ENCODE results near the gene LSM3. TPM values are rescaled to one million over a fixed set of nuclear protein-coding genes. Genes with fewer than 3 reads are reported as not detected.

Gene LSM3
- total RNA-seq, 1 donor from 2014 or later = 9.5 TPM

DNA sequence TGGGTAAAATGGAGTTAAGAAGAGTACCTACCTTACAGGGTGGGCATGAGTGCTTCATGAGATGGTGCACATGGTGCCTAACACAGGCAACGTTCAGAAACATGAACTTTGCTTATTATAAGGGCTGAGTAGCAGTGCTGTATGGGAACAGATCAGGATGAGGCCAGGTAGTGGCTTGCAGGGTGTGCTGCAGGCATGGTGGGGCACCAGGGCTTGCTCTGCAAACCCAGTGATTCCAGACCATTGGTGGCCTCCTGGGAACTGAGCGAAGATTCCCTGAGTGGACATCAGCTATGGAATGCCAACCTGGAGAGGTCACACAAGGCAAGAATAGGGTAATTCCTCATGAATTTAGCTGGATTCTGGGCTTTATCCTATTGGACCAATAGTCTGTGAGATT is 37.9 kb upstream of the LSM3 start:
- no peaks in the 10 kb centered on the region for H3K79me2 ChIP-seq (ENCODE audit: insufficient read depth, low read length)
- no peaks in the 10 kb centered on the region for H3K27me3 Mint-ChIP-seq (ENCODE audit: low read depth, unreplicated experiment)
- FAIRE-seq (no peak), DNase-seq (ENCODE audit: low read depth) (no peak)
- TF ChIP-seq EZH2 (IDR thresholded peaks at IDR 0.05; ENCODE audit: insufficient read depth, low read length) (no peak), CTCF (IDR thresholded peaks at IDR 0.05; ENCODE audit: insufficient read depth, low read depth, low read length) (no peak)
- H3K9me3 ChIP-seq (ENCODE audit: insufficient read depth, low read depth, low read length) = no peaks in the 10 kb centered on the region
- H3K4me3 Mint-ChIP-seq (ENCODE audit: unreplicated experiment) = no peak overlapping the region
- peaks cover 35% of the 10 kb centered on the region for H3K4me1 Mint-ChIP-seq (ENCODE audit: low read depth, unreplicated experiment)
- peak overlapping the region; percentile 66 for H3K27ac Mint-ChIP-seq (ENCODE audit: unreplicated experiment)
- H3K9me3 Mint-ChIP-seq (ENCODE audit: unreplicated experiment) = no peaks in the 10 kb centered on the region
- peaks cover 22% of the 10 kb centered on the region for H3K36me3 ChIP-seq (ENCODE audit: insufficient read depth, low read length)
- no peak overlapping the region for H3K9ac ChIP-seq (ENCODE audit: low read length)
- no peak overlapping the region for H2AFZ ChIP-seq (ENCODE audit: low read depth, low read length)
- no peak overlapping the region for H3K4me2 ChIP-seq (ENCODE audit: low read length)
- H3K27ac ChIP-seq (ENCODE audit: low read depth, low read length) = no peak overlapping the region
- H3K4me3 ChIP-seq (ENCODE audit: insufficient read depth, low read depth, low read length) = no peak overlapping the region
- H3K27me3 ChIP-seq (ENCODE audit: insufficient read depth, low read length) = no peaks in the 10 kb centered on the region
- H3K36me3 Mint-ChIP-seq (ENCODE audit: low read depth, unreplicated experiment) = peaks cover 21% of the 10 kb centered on the region
- peaks cover 3% of the 10 kb centered on the region for H4K20me1 ChIP-seq (ENCODE audit: insufficient read depth, low read length)
- peaks cover 28% of the 10 kb centered on the region for H3K4me1 ChIP-seq (ENCODE audit: insufficient read depth, low read length)

DNA sequence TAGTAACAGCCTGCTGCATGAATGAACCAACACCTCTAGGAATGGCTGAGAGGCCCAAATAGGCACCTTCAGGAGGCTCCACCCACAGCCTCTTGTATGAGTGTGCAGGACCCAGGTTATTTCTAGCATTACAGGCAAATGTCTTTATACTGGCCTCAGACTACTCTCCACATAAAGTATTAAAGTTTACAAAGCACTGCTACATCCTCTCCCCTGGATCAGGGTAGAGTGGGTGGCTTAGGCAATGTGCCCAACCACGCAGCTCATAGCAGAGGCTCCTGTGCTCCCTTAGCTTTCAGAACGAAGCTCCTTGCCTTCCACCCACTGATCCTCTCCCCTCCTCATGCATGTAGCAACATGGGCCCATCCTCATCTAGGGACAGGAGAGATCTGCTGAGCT is 37.5 kb upstream of the LSM3 start:
- H3K4me2 ChIP-seq (ENCODE audit: low read length) = no peak overlapping the region
- no peak overlapping the region for H3K9ac ChIP-seq (ENCODE audit: low read length)
- H3K27me3 Mint-ChIP-seq (ENCODE audit: low read depth, unreplicated experiment) = no peaks in the 10 kb centered on the region
- H3K27me3 ChIP-seq (ENCODE audit: insufficient read depth, low read length) = no peaks in the 10 kb centered on the region
- H3K9me3 ChIP-seq (ENCODE audit: insufficient read depth, low read depth, low read length) = no peaks in the 10 kb centered on the region
- peaks cover 18% of the 10 kb centered on the region for H3K36me3 ChIP-seq (ENCODE audit: insufficient read depth, low read length)
- H2AFZ ChIP-seq (ENCODE audit: low read depth, low read length) = no peak overlapping the region
- no peak overlapping the region for H3K27ac Mint-ChIP-seq (ENCODE audit: unreplicated experiment)
- DNase-seq (ENCODE audit: low read depth) (peak; percentile 25), FAIRE-seq (no peak)
- H3K27ac ChIP-seq (ENCODE audit: low read depth, low read length) = no peak overlapping the region
- no peak for TF ChIP-seq CTCF (IDR thresholded peaks at IDR 0.05; ENCODE audit: insufficient read depth, low read depth, low read length)
- no peak for TF ChIP-seq EZH2 (IDR thresholded peaks at IDR 0.05; ENCODE audit: insufficient read depth, low read length)
- no peaks in the 10 kb centered on the region for H3K79me2 ChIP-seq (ENCODE audit: insufficient read depth, low read length)
- peaks cover 3% of the 10 kb centered on the region for H4K20me1 ChIP-seq (ENCODE audit: insufficient read depth, low read length)
- peaks cover 16% of the 10 kb centered on the region for H3K36me3 Mint-ChIP-seq (ENCODE audit: low read depth, unreplicated experiment)
- no peak overlapping the region for H3K4me3 ChIP-seq (ENCODE audit: insufficient read depth, low read depth, low read length)
- no peak overlapping the region for H3K4me3 Mint-ChIP-seq (ENCODE audit: unreplicated experiment)
- H3K9me3 Mint-ChIP-seq (ENCODE audit: unreplicated experiment) = no peaks in the 10 kb centered on the region
- peaks cover 30% of the 10 kb centered on the region for H3K4me1 ChIP-seq (ENCODE audit: insufficient read depth, low read length)
- H3K4me1 Mint-ChIP-seq (ENCODE audit: low read depth, unreplicated experiment) = peaks cover 37% of the 10 kb centered on the region

DNA sequence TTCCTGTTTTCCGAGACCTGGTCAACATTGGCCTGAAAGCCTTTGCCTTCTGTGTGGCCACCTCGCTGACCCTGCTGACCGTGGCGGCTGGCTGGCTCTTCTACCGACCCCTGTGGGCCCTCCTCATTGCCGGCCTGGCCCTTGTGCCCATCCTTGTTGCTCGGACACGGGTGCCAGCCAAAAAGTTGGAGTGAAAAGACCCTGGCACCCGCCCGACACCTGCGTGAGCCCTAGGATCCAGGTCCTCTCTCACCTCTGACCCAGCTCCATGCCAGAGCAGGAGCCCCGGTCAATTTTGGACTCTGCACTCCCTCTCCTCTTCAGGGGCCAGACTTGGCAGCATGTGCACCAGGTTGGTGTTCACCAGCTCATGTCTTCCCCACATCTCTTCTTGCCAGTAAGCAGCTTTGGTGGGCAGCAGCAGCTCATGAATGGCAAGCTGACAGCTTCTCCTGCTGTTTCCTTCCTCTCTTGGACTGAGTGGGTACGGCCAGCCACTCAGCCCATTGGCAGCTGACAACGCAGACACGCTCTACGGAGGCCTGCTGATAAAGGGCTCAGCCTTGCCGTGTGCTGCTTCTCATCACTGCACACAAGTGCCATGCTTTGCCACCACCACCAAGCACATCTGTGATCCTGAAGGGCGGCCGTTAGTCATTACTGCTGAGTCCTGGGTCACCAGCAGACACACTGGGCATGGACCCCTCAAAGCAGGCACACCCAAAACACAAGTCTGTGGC is 36.8 kb upstream of the LSM3 start:
- Mint-ChIP-seq H3K4me3 (ENCODE audit: unreplicated experiment) (no peak overlapping the region), H3K4me1 (ENCODE audit: low read depth, unreplicated experiment) (peaks cover 41% of the 10 kb centered on the region), H3K36me3 (ENCODE audit: low read depth, unreplicated experiment) (peaks cover 16% of the 10 kb centered on the region), H3K27ac (ENCODE audit: unreplicated experiment) (no peak overlapping the region), H3K27me3 (ENCODE audit: low read depth, unreplicated experiment) (no peaks in the 10 kb centered on the region), H3K9me3 (ENCODE audit: unreplicated experiment) (no peaks in the 10 kb centered on the region)
- no peak for TF ChIP-seq EZH2 (IDR thresholded peaks at IDR 0.05; ENCODE audit: insufficient read depth, low read length)
- TF ChIP-seq CTCF (IDR thresholded peaks at IDR 0.05; ENCODE audit: insufficient read depth, low read depth, low read length) = no peak
- DNase-seq (ENCODE audit: low read depth) = no peak
- no peak overlapping the region for H2AFZ ChIP-seq (ENCODE audit: low read depth, low read length)
- peaks cover 30% of the 10 kb centered on the region for H3K4me1 ChIP-seq (ENCODE audit: insufficient read depth, low read length)
- no peaks in the 10 kb centered on the region for H3K27me3 ChIP-seq (ENCODE audit: insufficient read depth, low read length)
- no peak overlapping the region for H3K27ac ChIP-seq (ENCODE audit: low read depth, low read length)
- H4K20me1 ChIP-seq (ENCODE audit: insufficient read depth, low read length) = peaks cover 3% of the 10 kb centered on the region
- FAIRE-seq = no peak
- no peak overlapping the region for H3K4me2 ChIP-seq (ENCODE audit: low read length)
- H3K4me3 ChIP-seq (ENCODE audit: insufficient read depth, low read depth, low read length) = no peak overlapping the region
- H3K79me2 ChIP-seq (ENCODE audit: insufficient read depth, low read length) = no peaks in the 10 kb centered on the region
- no peaks in the 10 kb centered on the region for H3K9me3 ChIP-seq (ENCODE audit: insufficient read depth, low read depth, low read length)
- H3K36me3 ChIP-seq (ENCODE audit: insufficient read depth, low read length) = peaks cover 17% of the 10 kb centered on the region
- no peak overlapping the region for H3K9ac ChIP-seq (ENCODE audit: low read length)

Measured in astrocyte (in vitro differentiated cells and primary cell).